HG02938 (cell line): ENCODE measurements around the gene BBOF1.
A peak's percentile ranks its signal among the peaks of the same experiment; 100 is the strongest.
"Not testable (repeated sequence)": the region's sequence is repeated elsewhere in the genome, so short reads cannot be mapped to it uniquely, and the experiment has no call there.

Experiments used
- ATAC-seq: cut with Tn5 transposase; IDR thresholded peaks from one replicate; pipeline ENCODE4 v1.9.1; 2021; ENCODE audit warnings: mild to moderate bottlenecking, moderate library complexity; ENCODE audit not compliant: unreplicated experiment

BBOF1 gene, protein sequence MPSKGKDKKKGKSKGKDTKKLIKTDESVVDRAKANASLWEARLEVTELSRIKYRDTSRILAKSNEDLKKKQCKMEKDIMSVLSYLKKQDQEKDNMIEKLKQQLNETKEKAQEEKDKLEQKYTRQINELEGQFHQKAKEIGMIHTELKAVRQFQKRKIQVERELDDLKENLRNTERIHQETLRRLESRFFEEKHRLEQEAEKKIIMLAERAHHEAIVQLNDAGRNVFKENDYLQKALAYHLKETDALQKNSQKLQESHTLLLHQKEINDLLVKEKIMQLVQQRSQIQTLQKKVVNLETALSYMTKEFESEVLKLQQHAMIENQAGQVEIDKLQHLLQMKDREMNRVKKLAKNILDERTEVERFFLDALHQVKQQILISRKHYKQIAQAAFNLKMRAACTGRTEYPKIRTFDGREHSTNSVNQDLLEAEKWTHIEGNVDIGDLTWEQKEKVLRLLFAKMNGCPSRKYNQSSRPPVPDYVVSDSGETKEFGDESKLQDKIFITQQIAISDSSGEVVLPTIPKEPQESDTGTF

DNA sequence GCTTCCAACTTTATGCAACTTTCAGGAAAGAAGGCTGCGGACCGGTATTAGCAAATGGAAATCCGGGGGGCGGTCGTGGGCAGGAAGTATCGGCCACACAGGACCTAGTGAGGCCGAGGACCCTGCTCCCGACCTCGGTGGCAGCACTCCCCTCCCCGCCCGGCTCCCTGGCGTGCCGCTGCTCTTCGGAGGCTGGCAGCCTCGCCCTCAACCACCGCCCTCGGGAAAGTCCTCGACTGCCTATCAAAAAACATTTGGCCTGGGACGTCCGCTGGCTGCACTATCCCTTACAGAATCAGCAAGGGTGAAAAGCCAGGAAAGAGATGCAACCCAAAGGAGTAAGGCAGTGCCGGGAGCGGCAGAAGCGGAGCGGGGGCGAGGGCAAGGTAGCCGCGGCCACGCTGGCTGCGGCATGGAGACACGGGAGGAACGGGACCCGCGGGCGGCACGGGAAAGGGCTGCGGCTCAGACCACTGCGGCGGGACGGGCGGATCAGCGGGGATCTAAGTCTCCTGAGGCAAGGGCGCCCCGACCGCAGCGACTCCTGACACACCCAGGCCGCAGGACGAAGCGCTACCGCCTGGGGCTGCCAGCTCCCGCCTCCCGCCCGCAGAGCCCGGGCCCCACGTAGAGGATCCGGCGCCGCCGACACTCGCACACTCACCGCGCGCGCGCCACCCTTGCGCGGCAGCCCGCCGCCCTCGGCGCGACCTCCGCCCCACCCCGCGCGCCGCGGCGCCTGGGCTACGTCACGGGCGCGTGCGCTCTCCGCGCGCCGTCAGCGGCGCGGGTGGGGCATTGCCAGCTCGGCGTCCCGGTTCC is at the start of gene BBOF1, which contains the start of gene ENTPD5:
TSS of gene BBOF1 (plus strand) at position 764 of the 822 bp plus-strand sequence. CDS start 130 bp downstream, outside the sequence.
TSS of gene ENTPD5 (minus strand) at position 703 of the 822 bp plus-strand sequence. CDS start 31,186 bp downstream, outside the sequence.
- ATAC-seq = peak; percentile 71

DNA sequence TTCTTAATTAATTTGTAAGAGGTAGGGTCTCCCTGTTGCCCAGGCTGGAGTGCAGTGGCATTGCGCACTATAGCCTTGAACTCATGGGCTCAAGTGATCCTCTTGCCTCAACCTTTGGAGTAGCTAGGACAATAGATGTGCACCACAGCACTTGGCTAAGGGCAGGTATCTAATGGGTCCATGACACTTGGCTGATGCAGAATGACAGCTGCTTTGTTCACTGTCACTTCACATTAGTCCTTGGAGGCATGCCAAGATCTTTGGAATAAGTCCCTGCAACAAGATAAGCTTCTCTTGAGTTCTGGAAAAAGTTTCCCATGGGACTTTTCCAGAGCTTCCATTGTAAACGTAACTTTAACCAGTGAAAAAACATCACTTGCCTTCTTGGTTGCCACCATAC is 45.7 kb upstream of the BBOF1 start:
- ATAC-seq = no peak

DNA sequence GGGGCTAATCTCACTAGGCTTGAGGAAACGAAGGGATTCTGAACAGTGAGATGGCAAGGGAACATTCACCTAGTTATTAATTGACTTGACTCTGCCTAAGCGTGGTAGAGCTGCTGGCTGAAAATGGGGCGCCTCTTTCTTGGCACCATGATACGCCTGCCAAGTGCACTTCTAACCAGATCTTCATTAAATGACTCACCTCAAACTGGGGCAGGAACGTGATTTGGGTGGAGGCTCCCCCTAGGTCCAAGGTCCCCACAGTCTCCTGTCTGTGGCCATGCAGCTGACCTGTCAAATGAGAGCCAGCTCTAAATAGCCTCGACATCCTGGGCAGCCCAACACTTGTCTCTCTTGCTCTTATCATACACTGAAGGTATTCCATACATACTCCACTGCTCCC is 43.0 kb upstream of the BBOF1 start:
- ATAC-seq = no peak

DNA sequence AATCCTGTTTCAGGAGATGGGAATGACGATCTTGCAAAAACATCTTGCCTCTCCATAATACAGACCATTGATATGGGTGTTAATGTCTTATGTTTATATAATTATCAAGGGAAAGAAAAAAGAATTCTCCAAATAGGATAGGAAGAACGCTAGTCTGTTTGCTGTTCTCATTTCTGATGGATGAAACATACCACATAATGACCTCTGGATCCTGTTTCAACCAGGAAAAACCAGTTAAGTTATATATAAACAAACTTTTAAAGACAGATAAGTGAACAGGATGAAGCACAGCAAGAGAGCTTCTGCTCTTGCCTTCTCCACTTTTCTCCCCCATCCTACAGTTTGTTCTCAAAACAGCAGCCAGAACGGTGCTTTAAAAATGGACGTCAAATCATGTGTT is 41.3 kb upstream of the BBOF1 start:
- ATAC-seq = no peak

DNA sequence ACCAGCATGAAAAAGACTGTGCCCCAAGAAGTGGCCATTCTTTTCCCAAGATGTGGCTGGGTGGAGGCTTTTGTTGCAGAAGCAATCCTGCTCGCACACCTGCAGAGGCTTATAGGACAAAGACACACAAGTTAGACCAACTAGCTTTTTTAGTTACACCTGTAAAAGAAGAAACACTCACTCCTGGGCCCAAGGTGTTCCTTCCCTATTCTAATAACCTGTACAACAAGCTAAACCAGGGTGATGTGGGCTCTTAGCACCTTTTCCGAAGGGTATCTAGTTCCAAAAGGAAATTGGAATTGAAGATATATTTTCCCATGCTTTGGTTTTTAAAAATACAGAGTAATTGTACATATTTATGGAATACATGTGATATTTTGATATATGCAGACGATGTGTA is 31.1 kb upstream of the BBOF1 start:
- no peak for ATAC-seq

DNA sequence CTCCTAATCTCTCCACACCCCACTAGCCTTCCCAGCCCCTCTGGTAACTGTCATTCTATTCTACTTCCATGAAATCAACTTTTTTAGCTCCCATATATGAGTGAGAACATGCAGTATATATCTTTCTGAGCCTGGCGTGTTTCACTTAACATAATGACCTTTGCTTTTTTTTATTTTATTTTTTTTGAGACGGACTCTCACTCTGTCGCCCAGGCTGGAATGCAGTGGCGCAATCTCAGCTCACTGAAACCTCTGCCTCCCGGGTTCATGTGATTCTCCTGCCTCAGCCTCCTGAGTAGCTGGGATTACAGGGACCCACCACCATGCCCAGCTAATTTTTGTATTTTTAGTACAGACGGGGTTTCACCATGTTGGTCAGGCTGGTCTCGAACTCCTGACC is 30.5 kb upstream of the BBOF1 start:
- not testable (repeated sequence) for ATAC-seq

DNA sequence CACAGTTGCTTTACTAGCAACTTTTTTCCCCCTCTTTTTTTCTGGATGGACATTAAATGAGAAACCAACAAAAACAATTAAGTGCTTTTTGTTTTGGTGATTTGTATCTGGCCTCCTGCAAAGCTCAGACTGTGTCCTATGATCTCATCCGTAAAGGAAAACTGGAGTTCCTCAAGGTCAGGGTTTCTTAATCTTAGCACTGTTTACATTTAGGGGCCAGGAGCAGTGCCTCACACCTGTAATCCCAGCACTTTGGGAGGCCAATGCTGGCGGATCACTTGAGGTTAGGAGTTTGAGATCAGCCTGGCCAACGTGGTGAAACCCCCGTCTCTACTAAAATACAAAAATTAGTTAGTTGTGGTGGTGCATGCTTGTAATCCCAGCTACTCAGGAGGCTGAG is 28.1 kb upstream of the BBOF1 start:
- no peak for ATAC-seq

DNA sequence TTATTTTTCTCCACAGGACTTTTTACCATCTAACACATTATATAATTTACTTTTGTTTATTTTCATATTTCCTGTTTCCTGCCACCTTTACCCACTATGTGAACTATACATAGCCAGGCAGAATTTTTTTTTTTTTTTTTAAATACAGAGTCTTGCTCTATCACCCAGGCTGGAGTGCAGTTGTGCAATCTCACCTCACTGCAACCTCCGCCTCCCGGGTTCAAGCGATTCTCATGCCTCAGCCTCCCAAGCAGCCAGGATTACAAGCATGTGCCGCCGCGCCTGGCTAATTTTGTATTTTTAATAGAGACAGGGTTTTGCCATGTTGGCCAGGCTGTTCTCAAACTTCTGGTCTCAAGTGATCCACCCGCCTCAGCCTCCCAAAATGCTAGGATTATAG is 24.2 kb upstream of the BBOF1 start:
- ATAC-seq = not testable (repeated sequence)

DNA sequence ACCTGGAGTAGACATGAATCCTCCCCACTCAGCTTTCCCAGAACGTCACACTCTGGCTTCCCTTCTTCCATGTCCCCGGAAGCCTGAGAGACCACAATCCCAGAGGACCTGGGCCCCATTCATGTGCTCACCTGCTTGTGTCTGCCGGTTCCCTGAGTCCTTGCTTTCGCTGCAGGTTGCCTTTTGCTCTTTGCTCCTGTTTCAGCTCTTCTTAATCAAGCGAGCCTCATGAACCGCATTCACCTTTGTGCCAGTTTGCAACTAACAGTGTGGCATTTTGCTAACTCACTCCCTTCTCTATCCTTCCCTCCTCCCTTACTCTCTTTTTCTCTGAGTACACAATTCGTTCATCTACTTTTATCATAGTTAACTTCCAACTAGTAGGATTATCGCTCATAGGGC is 23.2 kb upstream of the BBOF1 start:
- no peak for ATAC-seq

DNA sequence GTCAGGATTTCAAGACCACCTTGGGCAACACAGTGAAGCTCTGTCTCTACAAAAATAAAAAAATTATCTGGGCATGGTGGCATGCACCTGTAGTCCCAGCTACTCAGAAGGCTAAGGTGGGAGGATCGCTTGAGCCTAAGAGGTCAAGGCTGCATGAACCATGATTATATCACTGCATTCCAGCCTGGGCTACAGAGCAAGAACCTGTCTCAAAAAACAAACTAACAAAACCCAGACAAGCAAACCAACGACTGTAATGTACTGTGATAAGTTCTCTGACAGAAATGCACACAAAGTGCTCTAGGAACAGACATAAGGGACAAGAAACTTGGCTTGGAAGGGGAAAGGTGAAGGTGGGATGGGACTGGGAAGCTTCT is 22.4 kb upstream of the BBOF1 start:
- ATAC-seq = no peak

DNA sequence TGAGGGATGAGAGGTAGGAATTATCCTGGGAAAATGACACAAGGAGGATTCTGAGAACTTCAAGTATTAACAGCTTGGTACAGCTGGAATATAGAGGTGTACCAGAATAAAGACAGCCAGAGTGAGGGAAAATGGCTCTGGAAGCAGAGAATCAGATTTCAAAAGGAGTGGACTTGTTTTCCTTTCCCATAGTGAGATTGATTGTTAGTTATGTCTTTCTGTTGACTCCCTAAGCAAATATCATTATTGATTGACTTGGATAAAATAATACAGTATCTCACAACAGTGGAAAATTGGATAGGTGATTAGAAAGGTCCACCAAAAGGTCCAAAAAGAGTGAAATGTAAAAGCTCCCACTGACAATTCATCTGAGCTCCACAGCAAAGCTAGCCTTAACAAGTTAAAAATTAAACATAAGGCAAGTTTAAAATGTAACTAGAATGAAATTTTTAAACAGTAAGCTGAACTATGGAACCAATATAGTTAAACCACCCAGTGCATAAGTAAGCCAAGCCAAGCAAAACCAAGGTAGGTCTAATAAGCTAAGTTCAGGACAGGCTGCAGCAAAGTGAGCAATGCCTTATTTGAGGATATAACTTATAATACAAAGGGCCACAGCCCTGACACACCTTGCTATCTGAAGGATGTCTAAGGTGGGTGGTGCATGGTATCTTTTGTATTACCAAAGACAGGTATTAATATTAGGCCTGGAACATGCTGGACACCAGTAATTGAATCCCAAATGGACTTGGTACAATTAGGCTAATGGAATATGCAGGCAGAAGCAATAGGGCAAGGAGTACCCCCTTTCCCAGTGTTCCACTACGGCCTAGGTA is 21.8 kb upstream of the BBOF1 start:
- no peak for ATAC-seq

DNA sequence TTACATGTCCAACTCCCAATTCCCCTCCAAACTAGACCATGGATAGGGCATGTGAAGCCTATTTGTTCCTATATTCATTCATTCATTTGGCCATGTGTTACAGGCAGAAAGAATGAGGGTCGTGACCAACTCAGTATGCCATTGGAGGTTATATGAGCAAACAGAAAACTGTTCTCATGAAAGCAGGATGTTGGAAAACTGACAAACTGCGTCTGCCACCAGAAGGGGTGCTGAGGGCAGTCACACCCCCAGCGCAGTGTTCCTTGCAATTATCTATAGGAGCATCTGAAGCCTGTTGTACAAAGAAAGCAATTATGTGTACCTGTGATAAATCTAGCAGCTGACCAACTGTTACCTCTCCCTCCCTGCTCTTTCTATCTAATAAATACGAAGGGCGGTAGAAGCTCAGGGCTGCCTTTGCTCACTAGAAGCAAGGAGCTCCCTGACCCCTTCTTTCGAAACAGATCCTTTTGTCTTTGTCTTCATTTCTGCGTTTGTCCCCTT is 21.2 kb upstream of the BBOF1 start:
- no peak for ATAC-seq

DNA sequence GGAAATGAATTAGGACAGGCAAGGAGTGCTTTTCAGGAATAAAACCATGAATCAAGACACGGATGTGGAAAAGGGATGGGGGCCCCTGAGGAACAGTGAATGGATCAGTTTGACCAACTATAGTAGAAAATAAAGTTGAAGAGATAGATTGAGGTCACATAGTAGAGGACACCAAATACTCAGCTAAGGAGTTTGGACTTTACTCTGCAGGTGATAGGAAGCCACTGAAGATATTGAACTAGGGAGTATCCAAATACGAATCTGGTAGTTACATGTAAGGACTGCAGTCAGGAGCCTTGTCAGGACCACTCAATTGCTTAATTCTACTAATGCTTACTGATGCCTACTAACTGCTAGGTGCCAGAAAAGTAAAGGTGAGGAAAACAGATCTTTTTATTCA is 20.4 kb upstream of the BBOF1 start:
- no peak for ATAC-seq

DNA sequence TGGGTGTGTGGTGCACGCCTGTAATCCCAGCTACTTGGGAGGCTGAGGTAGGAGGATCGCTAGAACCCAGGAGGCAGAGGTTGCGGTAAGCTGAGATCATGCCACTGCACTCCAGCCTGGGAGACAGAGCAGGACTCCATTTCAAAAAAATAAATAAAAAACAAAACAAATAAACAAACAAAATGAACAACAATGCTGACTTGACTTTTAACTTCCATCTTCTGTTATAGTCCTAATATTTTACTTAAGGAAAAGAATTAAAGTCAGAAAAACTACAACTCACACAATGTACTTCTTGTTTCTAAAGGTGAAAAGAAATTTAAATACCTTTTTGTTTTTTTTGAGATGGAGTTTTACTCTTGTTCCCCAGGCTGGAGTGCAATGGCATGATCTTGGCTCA is 13.5 kb upstream of the BBOF1 start:
- ATAC-seq = not testable (repeated sequence)

DNA sequence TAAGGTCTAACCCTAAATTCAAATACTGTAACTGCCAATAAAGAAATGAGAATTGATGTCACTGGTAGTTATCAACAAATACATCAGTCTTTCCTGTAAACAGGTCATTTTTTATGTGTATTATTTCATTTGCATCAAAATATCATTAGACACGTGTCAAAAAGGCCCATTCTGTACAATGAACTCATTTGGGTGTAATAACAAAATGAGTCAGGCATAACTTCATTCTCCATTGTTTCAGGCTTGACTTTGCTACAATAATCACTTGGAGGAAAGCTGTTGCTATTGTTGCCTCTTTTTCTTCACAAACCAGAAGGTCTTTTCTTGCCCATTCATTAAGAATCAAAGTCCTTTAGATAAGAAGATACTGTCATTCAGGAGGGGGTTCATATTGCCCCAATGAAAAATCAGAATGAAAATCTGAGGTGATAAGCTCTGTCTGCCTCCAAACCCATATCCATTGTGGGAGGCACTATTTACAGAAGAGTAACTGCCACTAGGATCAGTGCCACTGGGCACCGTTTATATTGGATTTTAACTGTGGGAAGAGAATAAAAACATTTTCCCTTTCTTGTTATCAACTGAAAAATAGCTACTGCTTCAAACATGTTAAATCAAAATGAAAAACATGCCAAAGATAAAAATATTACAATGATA is 10.2 kb upstream of the BBOF1 start:
- no peak for ATAC-seq

DNA sequence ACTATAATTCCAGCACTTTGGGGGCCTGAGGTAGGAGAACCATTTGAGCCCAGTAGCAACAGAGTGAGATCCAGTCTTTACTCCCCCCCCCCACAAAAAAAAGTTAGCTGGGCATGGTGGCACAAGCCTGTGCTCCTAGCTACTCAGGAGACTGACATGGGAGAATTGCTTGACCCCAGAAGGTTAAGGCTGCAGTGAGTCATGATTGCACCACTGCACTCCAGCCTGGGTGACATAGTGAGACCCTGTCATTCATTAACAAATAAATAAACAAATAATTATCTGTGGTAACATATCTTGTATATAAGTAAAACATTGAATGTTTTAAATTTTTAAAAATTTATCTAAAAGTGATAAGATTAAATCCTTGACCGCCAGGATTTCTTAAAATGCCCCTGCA is 4.8 kb upstream of the BBOF1 start:
- ATAC-seq = no peak

DNA sequence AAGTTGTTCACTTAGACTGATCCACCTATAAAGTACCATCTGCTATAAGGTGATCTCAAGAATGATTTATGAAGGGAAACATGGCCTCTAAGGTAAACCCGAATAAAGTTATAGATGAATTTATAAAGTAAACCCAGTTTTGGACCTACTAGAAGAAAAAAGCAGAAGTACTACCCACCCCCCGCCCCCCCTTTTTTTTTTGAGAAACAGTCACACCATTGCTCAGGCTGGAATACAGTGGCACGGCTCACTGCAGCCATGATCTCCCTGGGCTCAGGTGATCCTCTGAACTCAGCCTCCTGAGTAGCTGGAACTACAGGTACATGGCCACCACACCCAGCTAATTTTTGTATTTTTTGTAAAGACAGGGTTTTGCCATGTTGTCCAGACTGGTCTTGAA is 4.0 kb upstream of the BBOF1 start:
- ATAC-seq = no peak

DNA sequence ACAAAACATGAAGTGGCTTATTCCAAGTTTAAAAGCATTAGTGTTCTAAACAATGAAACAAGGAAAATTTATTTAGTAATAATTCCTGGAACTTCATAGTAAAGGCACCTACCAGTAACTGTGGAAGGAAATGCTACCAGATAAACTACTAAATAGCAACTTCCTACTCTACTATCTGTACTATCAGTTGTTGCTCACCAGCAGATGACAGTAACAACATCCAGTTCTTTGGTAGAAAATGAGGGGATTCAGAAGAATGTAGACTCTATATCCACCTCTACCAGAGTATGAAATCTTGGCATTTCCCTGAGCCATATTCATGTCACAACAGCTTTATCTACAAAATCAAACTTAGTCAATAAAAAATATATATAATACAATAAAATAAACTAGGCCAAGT is 3.2 kb upstream of the BBOF1 start:
- ATAC-seq = no peak

DNA sequence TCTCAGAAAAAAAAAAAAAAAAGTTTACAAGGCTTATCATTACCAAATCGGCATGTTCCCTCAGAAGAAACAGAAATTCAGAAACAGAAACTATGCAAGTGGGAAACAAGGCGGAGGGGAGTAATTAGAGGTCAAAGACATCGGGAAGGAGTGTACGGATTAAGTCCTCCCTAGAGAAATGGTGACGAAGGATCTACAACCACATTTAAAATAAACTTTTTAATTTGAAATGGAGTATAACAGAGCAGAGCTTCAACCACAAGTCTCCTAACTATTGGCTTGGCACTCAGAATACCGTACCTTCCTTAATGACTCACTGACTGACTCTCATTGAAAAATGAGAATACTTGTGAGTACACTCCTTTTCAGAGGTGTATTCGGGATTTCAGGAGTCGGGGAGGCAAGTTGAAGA is 969 bp upstream of the BBOF1 start:
- ATAC-seq = no peak
